ENCODE data around the gene TANGO6.

TANGO6 gene

GRCh38 chr16:69083306-69083941 lies 240.1 kb downstream of the TANGO6 start:
- DNase-seq (ENCODE audit: low read depth): no peak
- H3K4me3 ChIP-seq (ENCODE audit: control insufficient read depth, low read depth, low read length): no peak overlapping the region
- TF ChIP-seq CTCF (conservative IDR thresholded peaks at IDR 0.05; ENCODE audit: control insufficient read depth, insufficient read depth, low read depth, low read length): no peak

GRCh38 chr16:69084289-69084688 lies 241.0 kb downstream of the TANGO6 start:
- H3K4me3 ChIP-seq (ENCODE audit: control insufficient read depth, low read depth, low read length): no peak overlapping the region
- no peak for TF ChIP-seq CTCF (conservative IDR thresholded peaks at IDR 0.05; ENCODE audit: control insufficient read depth, insufficient read depth, low read depth, low read length)
- no peak for DNase-seq (ENCODE audit: low read depth)

- no peak for DNase-seq (ENCODE audit: low read depth)
These were observed 241.8 kb downstream of the TANGO6 start for GRCh38 chr16:69085032-69085695.

GRCh38 chr16:69087161-69087581 lies 243.8 kb downstream of the TANGO6 start:
- no peak for TF ChIP-seq CTCF (conservative IDR thresholded peaks at IDR 0.05; ENCODE audit: control insufficient read depth, insufficient read depth, low read depth, low read length)
- DNase-seq (ENCODE audit: low read depth): no peak
- H3K4me3 ChIP-seq (ENCODE audit: control insufficient read depth, low read depth, low read length): no peak overlapping the region

More at GRCh38 chr16:69085032-69085695, 241.8 kb downstream of the TANGO6 start:
- H3K4me3 ChIP-seq (ENCODE audit: control insufficient read depth, low read depth, low read length): no peak overlapping the region
- no peak for TF ChIP-seq CTCF (conservative IDR thresholded peaks at IDR 0.05; ENCODE audit: control insufficient read depth, insufficient read depth, low read depth, low read length)

- H3K4me3 ChIP-seq (ENCODE audit: control insufficient read depth, low read depth, low read length): no peak overlapping the region
- DNase-seq (ENCODE audit: low read depth): no peak
- TF ChIP-seq CTCF (conservative IDR thresholded peaks at IDR 0.05; ENCODE audit: control insufficient read depth, insufficient read depth, low read depth, low read length): no peak
These were observed 245.4 kb downstream of the TANGO6 start for GRCh38 chr16:69088684-69089083.

GRCh38 chr16:69089091-69089910 lies 246.0 kb downstream of the TANGO6 start:
- no peak for TF ChIP-seq CTCF (conservative IDR thresholded peaks at IDR 0.05; ENCODE audit: control insufficient read depth, insufficient read depth, low read depth, low read length)
- no peak for DNase-seq (ENCODE audit: low read depth)
- H3K4me3 ChIP-seq (ENCODE audit: control insufficient read depth, low read depth, low read length): no peak overlapping the region
